Retinal pigment epithelial cell (primary cell): ENCODE results near the gene TMEM156.
"Not testable (repeated sequence)": the region's sequence is repeated elsewhere in the genome, so short reads cannot be mapped to it uniquely, and the experiment has no call there.

Source experiments
- DNase-seq: peaks from one replicate; pipeline ENCODE4 v3.0.0-alpha.2; 2010; ENCODE audit warnings: low read depth
- H3K4me3 ChIP-seq: 2 replicates; pipeline ENCODE4 v1.5.1; 2011; ENCODE audit warnings: mild to moderate bottlenecking, low read length, control low read depth, moderate library complexity
- TF ChIP-seq, protein P1 (sequence below): conservative IDR thresholded peaks from 2 replicates; pipeline ENCODE4 v1.5.1; 2011; ENCODE audit warnings: low read depth, low read length, control low read depth, inconsistent platforms

TMEM156 gene

DNA sequence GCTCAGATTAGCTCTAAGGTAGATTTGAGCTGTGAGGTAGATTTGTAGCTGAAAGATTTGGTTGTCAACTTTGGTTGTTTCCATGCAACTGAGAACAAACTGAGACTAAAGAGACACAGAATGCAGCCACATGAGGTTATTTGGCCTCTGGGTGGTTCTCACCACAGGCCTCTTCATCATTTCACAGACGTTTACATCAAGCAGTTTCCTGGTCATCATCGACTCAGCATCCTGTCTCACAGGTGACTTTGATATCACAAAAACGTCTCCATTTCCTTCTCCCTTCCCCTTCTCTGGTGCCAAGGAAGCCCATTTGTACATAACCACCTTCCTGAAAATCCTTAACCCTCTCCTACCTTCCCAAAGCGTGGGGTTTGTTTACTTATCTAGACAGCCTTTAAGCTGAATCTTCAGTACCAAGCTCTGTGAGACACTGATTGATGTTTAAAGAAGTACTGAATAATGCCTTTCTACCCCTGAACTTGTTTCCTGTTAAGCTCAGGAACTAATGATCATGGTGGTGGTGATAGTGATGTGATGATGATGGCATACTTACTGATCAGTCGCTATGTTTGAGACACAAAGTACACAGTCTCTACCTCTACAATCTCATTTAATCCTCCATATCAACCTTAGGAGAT lies 82.7 kb downstream of the TMEM156 start:
- TF ChIP-seq, protein P1, sequence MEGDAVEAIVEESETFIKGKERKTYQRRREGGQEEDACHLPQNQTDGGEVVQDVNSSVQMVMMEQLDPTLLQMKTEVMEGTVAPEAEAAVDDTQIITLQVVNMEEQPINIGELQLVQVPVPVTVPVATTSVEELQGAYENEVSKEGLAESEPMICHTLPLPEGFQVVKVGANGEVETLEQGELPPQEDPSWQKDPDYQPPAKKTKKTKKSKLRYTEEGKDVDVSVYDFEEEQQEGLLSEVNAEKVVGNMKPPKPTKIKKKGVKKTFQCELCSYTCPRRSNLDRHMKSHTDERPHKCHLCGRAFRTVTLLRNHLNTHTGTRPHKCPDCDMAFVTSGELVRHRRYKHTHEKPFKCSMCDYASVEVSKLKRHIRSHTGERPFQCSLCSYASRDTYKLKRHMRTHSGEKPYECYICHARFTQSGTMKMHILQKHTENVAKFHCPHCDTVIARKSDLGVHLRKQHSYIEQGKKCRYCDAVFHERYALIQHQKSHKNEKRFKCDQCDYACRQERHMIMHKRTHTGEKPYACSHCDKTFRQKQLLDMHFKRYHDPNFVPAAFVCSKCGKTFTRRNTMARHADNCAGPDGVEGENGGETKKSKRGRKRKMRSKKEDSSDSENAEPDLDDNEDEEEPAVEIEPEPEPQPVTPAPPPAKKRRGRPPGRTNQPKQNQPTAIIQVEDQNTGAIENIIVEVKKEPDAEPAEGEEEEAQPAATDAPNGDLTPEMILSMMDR, result no peak
- no peak for DNase-seq
- H3K4me3 ChIP-seq, result no peak overlapping the region

DNA sequence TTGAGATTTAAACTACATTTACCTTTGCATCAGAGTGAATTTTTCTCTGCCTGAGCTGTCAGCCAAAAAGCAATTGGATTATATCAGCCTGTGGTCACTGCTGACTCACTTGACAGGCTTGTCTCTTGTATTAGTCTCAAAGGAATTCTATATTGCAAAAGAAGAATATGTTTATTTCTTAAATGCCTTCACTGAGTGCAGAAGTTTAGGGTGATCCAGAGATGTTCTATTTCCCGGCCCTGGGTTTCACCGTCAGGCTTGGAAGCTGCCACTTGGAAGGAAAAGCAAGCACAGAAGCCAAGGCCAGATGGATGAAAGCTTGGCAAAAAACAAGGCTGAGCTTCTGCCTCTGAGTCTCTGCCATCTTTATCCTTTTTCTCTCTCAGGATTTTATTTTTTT lies 83.7 kb downstream of the TMEM156 start:
- TF ChIP-seq, protein P1, result no peak
- DNase-seq, result peak; percentile 72
- no peak overlapping the region for H3K4me3 ChIP-seq

DNA sequence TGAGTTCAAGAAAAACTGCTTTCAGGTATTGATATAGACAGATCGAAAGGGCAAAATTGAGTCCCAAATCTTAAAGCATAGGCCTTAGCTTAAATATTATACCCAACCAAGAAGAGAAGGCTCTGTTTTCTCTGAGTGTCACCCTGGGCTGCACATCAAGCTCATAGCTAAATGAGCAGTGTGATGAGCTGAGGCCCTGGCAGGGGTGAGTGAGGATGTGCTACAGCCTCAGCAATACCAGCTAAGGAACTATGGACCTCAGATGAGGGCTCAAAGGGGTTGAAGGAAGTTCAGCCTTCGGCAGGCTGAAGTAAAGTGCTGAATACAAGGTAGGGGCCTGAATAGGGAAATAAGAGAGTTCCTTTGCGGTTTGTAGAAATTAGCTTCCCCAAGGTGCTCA lies 85.3 kb downstream of the TMEM156 start:
- no peak overlapping the region for H3K4me3 ChIP-seq
- no peak for DNase-seq
- TF ChIP-seq, protein P1, result no peak

DNA sequence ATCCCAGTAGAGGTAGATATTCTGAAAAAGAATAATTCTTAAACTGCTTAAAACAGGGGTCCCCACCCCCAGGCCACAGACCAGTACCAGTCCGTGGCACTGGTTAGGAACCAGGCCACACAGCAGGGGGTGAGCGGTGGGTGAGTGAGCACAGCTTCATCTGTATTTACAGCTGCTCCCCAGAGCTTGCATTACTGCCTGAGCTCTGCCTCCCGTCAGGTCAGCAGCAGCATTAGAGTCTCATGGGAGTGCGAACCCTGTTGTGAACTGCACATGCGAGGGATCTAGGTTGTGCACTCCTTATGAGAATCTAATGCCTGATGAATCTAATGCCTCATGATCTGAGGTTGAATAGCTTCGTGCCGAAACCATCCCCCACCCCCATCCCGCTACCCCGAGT lies 87.8 kb downstream of the TMEM156 start:
- no peak for DNase-seq
- no peak overlapping the region for H3K4me3 ChIP-seq
- TF ChIP-seq, protein P1, result no peak

DNA sequence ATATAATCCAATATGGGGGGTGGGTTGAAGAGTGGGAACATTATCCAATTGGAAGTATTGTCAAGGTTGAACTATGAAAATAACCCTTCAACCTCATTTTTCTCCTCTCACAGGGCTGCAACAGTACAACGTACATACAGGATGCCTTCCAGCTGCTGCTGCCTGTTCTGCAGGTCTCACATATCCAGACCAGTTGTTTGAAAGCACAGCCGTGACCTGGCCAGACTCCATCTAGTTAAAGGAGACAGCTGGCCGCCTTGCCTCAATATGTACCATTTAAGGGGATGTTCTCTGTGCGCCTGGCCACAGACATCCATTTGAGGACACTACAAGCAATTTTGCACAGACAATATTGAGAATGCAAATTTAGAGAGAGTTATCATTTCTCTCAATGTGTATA lies 88.9 kb downstream of the TMEM156 start:
- TF ChIP-seq, protein P1, result no peak
- DNase-seq, result no peak

DNA sequence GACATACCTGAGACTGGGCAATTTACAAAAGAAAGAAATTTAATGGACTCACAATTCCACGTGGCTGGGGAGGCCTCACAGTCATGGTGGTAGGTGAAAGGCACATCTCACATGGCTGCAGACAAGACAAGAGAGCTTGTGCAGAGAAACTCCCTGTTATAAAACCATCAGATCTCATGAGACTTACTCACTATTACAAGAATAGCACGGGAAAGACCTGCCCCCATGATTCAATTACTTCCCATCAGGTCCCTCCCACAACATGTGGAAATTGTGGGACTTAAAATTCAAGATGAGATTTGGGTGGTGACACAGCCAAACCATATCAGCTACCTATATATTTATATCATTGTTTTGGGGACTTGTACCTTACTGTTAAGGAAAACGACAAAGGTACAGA lies 90.3 kb downstream of the TMEM156 start:
- not testable (repeated sequence) for H3K4me3 ChIP-seq, DNase-seq

More for the DNA sequence above, 88.9 kb downstream of the TMEM156 start:
- H3K4me3 ChIP-seq, result no peak overlapping the region

DNA sequence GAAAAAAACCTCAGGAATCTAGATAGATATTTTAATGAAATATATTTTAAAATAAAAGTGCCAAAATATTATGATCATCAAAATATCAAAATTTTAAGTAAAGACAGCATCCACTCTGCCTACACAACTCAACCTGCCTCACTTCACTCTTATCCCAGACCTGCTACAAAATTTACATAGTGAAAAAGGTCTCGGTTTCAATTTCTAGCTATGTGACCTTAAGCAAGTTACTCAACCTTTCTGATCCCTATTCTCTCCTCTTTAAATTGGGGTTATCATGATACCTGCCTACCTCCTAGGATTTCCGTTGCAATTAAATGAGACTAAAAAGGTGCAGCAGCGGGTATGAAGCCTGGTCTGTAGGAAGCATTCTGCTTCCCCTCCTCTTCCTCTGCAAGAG lies 91.7 kb downstream of the TMEM156 start:
- DNase-seq, result no peak
- H3K4me3 ChIP-seq, result no peak overlapping the region
- TF ChIP-seq, protein P1, result no peak
